Peyer's patch (tissue), 4 donors: ENCODE measurements around the gene COQ3. TPM values are rescaled to one million over a fixed set of nuclear protein-coding genes. Genes with fewer than 3 reads are reported as not detected.
A peak's percentile ranks its signal among the peaks of the same experiment; 100 is the strongest.

Experiments
- DNase-seq, 3 donors: peaks; one replicate each; pipeline ENCODE4 v3.0.0-alpha.2; 2017 to 2019
- H3K27ac ChIP-seq, 4 donors: fragments of 200-600 bp; sonication (generic); one replicate each; pipeline ENCODE4 v1.5.1; 2016 to 2019
- H3K27me3 ChIP-seq, 2 donors: fragments of 200-600 bp; sonication (generic); one replicate each; pipeline ENCODE4 v1.5.1; 2019
- H3K36me3 ChIP-seq, 3 donors: fragments of 200-600 bp; sonication (generic); one replicate each; pipeline ENCODE4 v1.5.1; 2016 to 2019
- H3K4me1 ChIP-seq, 4 donors: fragments of 200-600 bp; sonication (generic); one replicate each; pipeline ENCODE4 v1.5.1; 2016 to 2019
- H3K4me3 ChIP-seq, 4 donors: fragments of 200-600 bp; sonication (generic); 1 replicate in 3 of 4; 2 replicates in 1 of 4; pipeline ENCODE4 v1.5.1; 2016 to 2019; ENCODE audit warnings: mild to moderate bottlenecking in 1 of 4
- H3K9me3 ChIP-seq, 4 donors: fragments of 200-600 bp; sonication (generic); one replicate each; pipeline ENCODE4 v1.5.1; 2016 to 2019; ENCODE audit warnings: mild to moderate bottlenecking in 1 of 4
- CTCF ChIP-seq, 6 experiments: fragments of 450-650 bp in 4 of 6; fragments of 200-600 bp in 2 of 6; sonication (generic) in 1 of 6; IDR thresholded peaks; one replicate each; pipeline ENCODE4 v1.5.1; 2017 to 2019; ENCODE audit warnings: antibody characterized with exemption in 6 of 6, mild to moderate bottlenecking in 3 of 6, moderate library complexity in 1 of 6
- POLR2A ChIP-seq, 2 donors: fragments of 450-650 bp; IDR thresholded peaks; one replicate each; pipeline ENCODE4 v1.5.1; 2017; ENCODE audit warnings: antibody characterized with exemption in 2 of 2, mild to moderate bottlenecking in 2 of 2, moderate library complexity in 2 of 2
- total RNA-seq, 4 donors: library from RNA; depleted of rRNA; stranded (reverse); fragments of >200 nt; gene quantifications; one replicate each; pipeline ENCODE4 v1.1.0, GENCODE V29; 2016

Gene COQ3
- total RNA-seq, 4 donors from 2014 or later: 0.95 to 7.2 (median 1.7) TPM; not detected in 1

GRCh38 chr6:99334526-99335127 is 59.4 kb downstream of the COQ3 start:
- H3K4me1 ChIP-seq: no peaks in the 10 kb centered on the region
- peak in 4 of 6 experiments; percentile 16 to 47 (median 42) for TF ChIP-seq CTCF (IDR thresholded peaks at IDR 0.05)
- no peak for TF ChIP-seq POLR2A (IDR thresholded peaks at IDR 0.05)
- H3K27me3 ChIP-seq: no peaks in the 10 kb centered on the region
- H3K4me3 ChIP-seq: no peak overlapping the region
- no peaks in the 10 kb centered on the region for H3K36me3 ChIP-seq
- H3K9me3 ChIP-seq: no peaks in the 10 kb centered on the region
- no peak for DNase-seq
- peak overlapping the region in 1 of 4 donors; percentile 1 for H3K27ac ChIP-seq

GRCh38 chr6:99333068-99333467 is 60.9 kb downstream of the COQ3 start:
- Histone ChIP-seq H3K27me3 (no peaks in the 10 kb centered on the region), H3K4me1 (no peaks in the 10 kb centered on the region), H3K4me3 (no peak overlapping the region), H3K27ac (no peak overlapping the region), H3K36me3 (no peaks in the 10 kb centered on the region), H3K9me3 (no peaks in the 10 kb centered on the region)
- TF ChIP-seq CTCF (IDR thresholded peaks at IDR 0.05) (no peak), POLR2A (IDR thresholded peaks at IDR 0.05) (no peak)
- no peak for DNase-seq

GRCh38 chr6:99331531-99331930 is 62.5 kb downstream of the COQ3 start:
- Histone ChIP-seq H3K27me3 (no peaks in the 10 kb centered on the region), H3K9me3 (no peaks in the 10 kb centered on the region), H3K36me3 (no peaks in the 10 kb centered on the region), H3K4me1 (no peaks in the 10 kb centered on the region), H3K27ac (no peak overlapping the region), H3K4me3 (no peak overlapping the region)
- TF ChIP-seq POLR2A (IDR thresholded peaks at IDR 0.05): no peak
- TF ChIP-seq CTCF (IDR thresholded peaks at IDR 0.05): no peak
- DNase-seq: no peak

- Histone ChIP-seq H3K4me1 (no peaks in the 10 kb centered on the region), H3K27me3 (no peaks in the 10 kb centered on the region), H3K27ac (no peak overlapping the region), H3K9me3 (no peaks in the 10 kb centered on the region), H3K4me3 (no peak overlapping the region), H3K36me3 (no peaks in the 10 kb centered on the region)
- peak in 2 of 3 donors; percentile 42 to 79 for DNase-seq
- TF ChIP-seq POLR2A (IDR thresholded peaks at IDR 0.05): no peak
- TF ChIP-seq CTCF (IDR thresholded peaks at IDR 0.05): peak; percentile 48 to 77 (median 54)
Observed at GRCh38 chr6:99330159-99330558, 63.8 kb downstream of the COQ3 start.

- no peak overlapping the region for H3K4me3 ChIP-seq
- DNase-seq: no peak
- no peaks in the 10 kb centered on the region for H3K36me3 ChIP-seq
- TF ChIP-seq CTCF (IDR thresholded peaks at IDR 0.05): no peak
- TF ChIP-seq POLR2A (IDR thresholded peaks at IDR 0.05): no peak
- H3K9me3 ChIP-seq: no peaks in the 10 kb centered on the region
- H3K4me1 ChIP-seq: no peaks in the 10 kb centered on the region
- H3K27me3 ChIP-seq: no peaks in the 10 kb centered on the region
- H3K27ac ChIP-seq: no peak overlapping the region
Observed at GRCh38 chr6:99324996-99325395, 69.0 kb downstream of the COQ3 start.

Other genes starting within 250 kb of the COQ3 start
- 1 to 10 TPM in 3 of 4 donors, under 1 TPM in 1; under 0.01 to 6.6 (median 2.1) TPM for gene FAXC, start 44.5 kb downstream of the COQ3 start, total RNA-seq
- gene PNISR, start 31.1 kb upstream of the COQ3 start, total RNA-seq: 100 to 1,000 TPM; 141 to 486 (median 204) TPM
- 100 to 1,000 TPM in 1 of 4 donors, 10 to 100 TPM in 3; 21.7 to 104 (median 28.7) TPM for gene USP45, start 121.2 kb upstream of the COQ3 start, total RNA-seq
- gene CCNC, start 174.5 kb upstream of the COQ3 start, total RNA-seq: 10 to 100 TPM; 35.8 to 45.5 (median 40.9) TPM
- not detected for gene PRDM13, start 212.6 kb upstream of the COQ3 start, total RNA-seq